HepG2 (cell line): ENCODE measurements around the gene FCRLA. TPM values are rescaled to one million over a fixed set of nuclear protein-coding genes. Genes with fewer than 3 reads are reported as not detected.

Experiments
- polyA plus RNA-seq, 8 experiments: library from polyadenylated mRNA; depleted of rRNA in 3 of 8; stranded (reverse) in 7 of 8; unstranded in 1 of 8; fragments of >200 nt; fragmentation: Illumina TruSeq in 4 of 8; extraction: Trizol in 4 of 8; gene quantifications; 2 replicates each; pipeline versions ENCODE4 v1.2.1 to v1.2.3, GENCODE V29; 2011 to 2016; ENCODE audit warnings: low read depth in 4 of 8, missing spikeins in 1 of 8, mixed read lengths in 1 of 8; ENCODE audit not compliant: insufficient read depth in 1 of 8
- small RNA-seq, 3 experiments: library from RNA; depleted of rRNA; stranded (forward); fragments of <200 nt; gene quantifications; one replicate each; pipeline ENCODE3, GENCODE V24; 2012; ENCODE audit warnings: low read depth in 2 of 3, low replicate concordance in 1 of 3; ENCODE audit not compliant: insufficient read length in 3 of 3, insufficient read depth in 2 of 3
- total RNA-seq, 5 experiments: library from RNA; depleted of rRNA; stranded (reverse); fragments of >200 nt; fragmentation: Illumina TruSeq; extraction: Trizol; gene quantifications; 2 replicates each; pipeline ENCODE4 v1.2.3, GENCODE V29; 2016; ENCODE audit warnings: low read depth in 1 of 5

FCRLA gene
- total and polyA plus RNA-seq, 2 of the 13 experiments (the other 11 are each of a cell fraction or from before 2014, with no cell fraction given): not detected

Small RNA genes within 50 kb of the gene (small RNA-seq; reads per million reads assigned to genes)
- gene RF00019 (0 reads per million in 3 experiments), gene RN7SL466P (0 reads per million in 3 experiments)

Other genes with a start within 250 kb of the FCRLA start
- not detected in 2 replicates for gene FCGR2A, start 201.8 kb upstream of the FCRLA start, total RNA-seq (2016; rRNA removed; fragmentation: Illumina TruSeq; extraction: Trizol)
- 0.31 and 0.44 TPM in 2 replicates for gene FCGR2A, start 201.8 kb upstream of the FCRLA start, polyA plus RNA-seq (2011; rRNA removed)
- not detected in 2 replicates for gene HSPA6, start 182.7 kb upstream of the FCRLA start, total RNA-seq (2016; rRNA removed; fragmentation: Illumina TruSeq; extraction: Trizol)
- gene HSPA6, start 182.7 kb upstream of the FCRLA start, polyA plus RNA-seq (2011; rRNA removed): 0.07 and 0.16 TPM in 2 replicates
- gene FCGR3A, start 157.4 kb upstream of the FCRLA start, total RNA-seq (2016; rRNA removed; fragmentation: Illumina TruSeq; extraction: Trizol): not detected in 2 replicates
- not detected in 2 replicates for gene FCGR3A, start 157.4 kb upstream of the FCRLA start, polyA plus RNA-seq (2011; rRNA removed)
- gene FCGR3B, start 76.1 kb upstream of the FCRLA start, total RNA-seq (2016; rRNA removed; fragmentation: Illumina TruSeq; extraction: Trizol): not detected in 2 replicates
- not detected in 2 replicates for gene FCGR3B, start 76.1 kb upstream of the FCRLA start, polyA plus RNA-seq (2011; rRNA removed)
- not detected in 2 replicates for gene FCGR2B, start 44.1 kb upstream of the FCRLA start, total RNA-seq (2016; rRNA removed; fragmentation: Illumina TruSeq; extraction: Trizol)
- gene FCGR2B, start 44.1 kb upstream of the FCRLA start, polyA plus RNA-seq (2011; rRNA removed): 0.03 TPM in 1 of 2 replicates, not detected in the other
- 0.11 TPM in 1 of 2 replicates, not detected in the other for gene FCRLB, start 14.3 kb downstream of the FCRLA start, total RNA-seq (2016; rRNA removed; fragmentation: Illumina TruSeq; extraction: Trizol)
- 0.03 and 0.08 TPM in 2 replicates for gene FCRLB, start 14.3 kb downstream of the FCRLA start, polyA plus RNA-seq (2011; rRNA removed)
- gene DUSP12, start 42.6 kb downstream of the FCRLA start, total RNA-seq (2016; rRNA removed; fragmentation: Illumina TruSeq; extraction: Trizol): 36.7 and 38.9 TPM in 2 replicates
- 33.8 and 37.1 TPM in 2 replicates for gene DUSP12, start 42.6 kb downstream of the FCRLA start, polyA plus RNA-seq (2011; rRNA removed)
- 10.5 and 13.2 TPM in 2 replicates for gene ATF6, start 59.1 kb downstream of the FCRLA start, total RNA-seq (2016; rRNA removed; fragmentation: Illumina TruSeq; extraction: Trizol)
- 12.9 and 14.5 TPM in 2 replicates for gene ATF6, start 59.1 kb downstream of the FCRLA start, polyA plus RNA-seq (2011; rRNA removed)